Measurements from ENCODE around the gene HLA-DQA2. TPM values are rescaled to one million over a fixed set of nuclear protein-coding genes. Genes with fewer than 3 reads are reported as not detected.

HLA-DQA2 gene
- polyA plus RNA-seq (not detected in 3 replicates), polyA minus RNA-seq (not detected in 3 replicates)
- not detected for polyA plus RNA-seq (2011; ENCODE audit: low read depth)
- not detected in 2 replicates for polyA plus RNA-seq (2011; cell fraction: cytosol; rRNA removed)
- polyA plus RNA-seq (2011; cell fraction: nucleus; rRNA removed), result not detected in 2 replicates
- polyA plus RNA-seq (2012; ENCODE audit: low replicate concordance), result not detected in 2 replicates
- not detected for polyA minus RNA-seq (2011; cell fraction: cytosol; rRNA and poly(A)+ RNA removed)
- polyA minus RNA-seq (2011; cell fraction: nucleus; rRNA and poly(A)+ RNA removed), result not detected in 2 replicates

DNA sequence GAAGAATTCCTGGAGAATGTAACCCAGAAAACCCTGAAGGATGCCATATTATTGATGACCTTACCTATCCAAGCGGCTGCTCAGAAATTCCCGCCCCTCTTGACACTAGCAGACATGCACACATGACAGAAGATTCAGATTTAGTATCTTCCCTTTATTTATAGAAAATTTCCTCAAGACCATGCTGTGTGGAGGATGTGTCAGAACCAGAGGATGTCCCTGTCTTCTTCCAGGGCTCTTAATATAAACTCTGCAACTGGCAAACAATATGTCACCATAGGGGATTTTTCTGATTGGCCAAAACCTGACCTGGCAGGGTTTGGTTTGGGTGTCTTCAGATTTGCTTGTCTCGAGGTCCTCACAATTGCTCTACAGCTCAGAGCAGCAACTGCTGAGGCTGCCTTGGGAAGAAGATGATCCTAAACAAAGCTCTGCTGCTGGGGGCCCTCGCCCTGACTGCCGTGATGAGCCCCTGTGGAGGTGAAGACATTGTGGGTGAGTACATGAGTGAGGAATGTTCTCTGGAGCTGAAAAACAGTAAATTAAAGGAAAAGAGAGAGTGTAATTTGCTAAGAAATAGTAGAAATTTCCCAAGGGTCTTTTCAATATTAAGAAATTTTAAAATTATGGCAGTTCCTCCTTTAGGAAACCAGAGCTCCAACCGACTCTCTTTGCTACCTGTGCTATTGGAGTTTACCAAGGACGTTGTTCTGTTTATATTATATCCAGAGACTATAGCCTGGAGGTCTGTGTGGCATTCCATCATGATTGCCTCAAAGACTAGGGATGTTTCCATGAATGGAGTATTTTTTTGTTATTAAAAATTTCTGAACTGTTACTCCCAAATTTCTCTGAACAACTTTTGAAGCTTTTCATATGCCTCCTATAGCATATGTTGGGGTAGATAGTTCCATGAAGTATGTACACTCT lies at the start of gene HLA-DQA2:
TSS of gene HLA-DQA2 (plus strand) at position 361 of the 930 bp plus-strand sequence. CDS start at position 414, 53 bp downstream.
- no peaks in the 10 kb centered on the region for H3K36me3 ChIP-seq (ENCODE audit: control insufficient read depth in 2 of 2, extremely low read depth in 1 of 2, insufficient read depth in 2 of 2, low read length in 2 of 2)
- no peaks in the 10 kb centered on the region for H4K20me1 ChIP-seq (ENCODE audit: control insufficient read depth, extremely low read depth, insufficient read depth, low read length)
- H3K27ac ChIP-seq (ENCODE audit: control insufficient read depth, insufficient read depth, low read length), result no peak within 1 kb of the TSS
- no peak for FAIRE-seq
- no peaks in the 10 kb centered on the region for H3K9me3 ChIP-seq (ENCODE audit: control insufficient read depth, low read depth, low read length)
- no peaks in the 10 kb centered on the region for H3K79me2 ChIP-seq (ENCODE audit: control insufficient read depth, insufficient read depth, low read length)
- H3K4me1 ChIP-seq (ENCODE audit: control insufficient read depth, extremely low read depth, insufficient read depth, low read length), result no peaks in the 10 kb centered on the region
- H3K27me3 ChIP-seq (ENCODE audit: control insufficient read depth, extremely low read depth, insufficient read depth, low read length), result peaks cover 3% of the 10 kb centered on the region
- no peak within 1 kb of the TSS for H2AFZ ChIP-seq (ENCODE audit: control insufficient read depth, low read length)
- no peak within 1 kb of the TSS for H3K9ac ChIP-seq (ENCODE audit: control insufficient read depth, extremely low read depth, insufficient read depth, low read length)
- H3K9me1 ChIP-seq (ENCODE audit: control insufficient read depth, extremely low read depth, insufficient read depth, low read length), result no peaks in the 10 kb centered on the region
- H3K4me2 ChIP-seq (ENCODE audit: control insufficient read depth, extremely low read depth, insufficient read depth, low read depth, low read length), result no peak within 1 kb of the TSS
- dilution Hi-C loops (cut with MboI; ENCODE audit: extremely low pct_ligation_motif_present, low sequenced_read_pairs), result no loop called here
- no peak within 1 kb of the TSS for H3K4me3 ChIP-seq (ENCODE audit: control insufficient read depth in 2 of 3, extremely low read depth in 1 of 3, insufficient read depth in 2 of 3, low read depth in 1 of 3, low read length in 3 of 3)
- no peak for TF ChIP-seq EZH2 (IDR thresholded peaks at IDR 0.05; ENCODE audit: low read length)
- no peak for DNase-seq (ENCODE audit: low read depth, low spot score)

DNA sequence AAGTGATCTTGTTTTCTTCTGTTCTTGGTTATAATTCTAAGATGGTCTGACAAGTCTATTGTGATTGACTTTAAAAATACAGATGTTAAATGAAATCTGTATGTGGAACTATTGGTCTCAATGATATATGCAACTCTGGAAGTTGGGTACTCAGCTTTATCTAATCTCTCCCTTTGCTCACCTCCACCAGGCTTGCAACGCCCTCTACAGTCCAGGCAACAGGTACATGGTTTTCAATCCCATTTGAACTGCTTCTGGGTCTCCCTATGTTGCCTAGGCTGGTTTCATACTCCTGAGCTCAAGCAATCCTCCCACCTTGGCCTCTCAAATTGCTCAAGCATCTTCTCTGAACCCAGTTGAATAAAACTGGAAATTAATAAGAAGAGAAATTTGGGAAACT lies 49.2 kb upstream of the HLA-DQA2 start:
- DNase-seq (ENCODE audit: low read depth, low spot score) (no peak), FAIRE-seq (peak; percentile 73)
- no peaks in the 10 kb centered on the region for H3K9me1 ChIP-seq (ENCODE audit: control insufficient read depth, extremely low read depth, insufficient read depth, low read length)
- no peak overlapping the region for H3K27ac ChIP-seq (ENCODE audit: control insufficient read depth, insufficient read depth, low read length)
- no peaks in the 10 kb centered on the region for H3K79me2 ChIP-seq (ENCODE audit: control insufficient read depth, insufficient read depth, low read length)
- H3K4me3 ChIP-seq (ENCODE audit: control insufficient read depth in 2 of 3, extremely low read depth in 1 of 3, insufficient read depth in 2 of 3, low read depth in 1 of 3, low read length in 3 of 3), result no peak overlapping the region
- no peak for TF ChIP-seq EZH2 (IDR thresholded peaks at IDR 0.05; ENCODE audit: low read length)
- TF ChIP-seq, protein P1, sequence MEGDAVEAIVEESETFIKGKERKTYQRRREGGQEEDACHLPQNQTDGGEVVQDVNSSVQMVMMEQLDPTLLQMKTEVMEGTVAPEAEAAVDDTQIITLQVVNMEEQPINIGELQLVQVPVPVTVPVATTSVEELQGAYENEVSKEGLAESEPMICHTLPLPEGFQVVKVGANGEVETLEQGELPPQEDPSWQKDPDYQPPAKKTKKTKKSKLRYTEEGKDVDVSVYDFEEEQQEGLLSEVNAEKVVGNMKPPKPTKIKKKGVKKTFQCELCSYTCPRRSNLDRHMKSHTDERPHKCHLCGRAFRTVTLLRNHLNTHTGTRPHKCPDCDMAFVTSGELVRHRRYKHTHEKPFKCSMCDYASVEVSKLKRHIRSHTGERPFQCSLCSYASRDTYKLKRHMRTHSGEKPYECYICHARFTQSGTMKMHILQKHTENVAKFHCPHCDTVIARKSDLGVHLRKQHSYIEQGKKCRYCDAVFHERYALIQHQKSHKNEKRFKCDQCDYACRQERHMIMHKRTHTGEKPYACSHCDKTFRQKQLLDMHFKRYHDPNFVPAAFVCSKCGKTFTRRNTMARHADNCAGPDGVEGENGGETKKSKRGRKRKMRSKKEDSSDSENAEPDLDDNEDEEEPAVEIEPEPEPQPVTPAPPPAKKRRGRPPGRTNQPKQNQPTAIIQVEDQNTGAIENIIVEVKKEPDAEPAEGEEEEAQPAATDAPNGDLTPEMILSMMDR (optimal IDR thresholded peaks at IDR 0.05 in 1 of 3, IDR thresholded peaks at IDR 0.05 in 1 of 3, conservative IDR thresholded peaks at IDR 0.05 in 1 of 3; ENCODE audit: extremely low read depth in 1 of 3, insufficient read depth in 2 of 3, low read length in 3 of 3), result peak; percentile 56 to 90 (median 71)
- H3K4me2 ChIP-seq (ENCODE audit: control insufficient read depth, extremely low read depth, insufficient read depth, low read depth, low read length), result no peak overlapping the region
- no peaks in the 10 kb centered on the region for H3K4me1 ChIP-seq (ENCODE audit: control insufficient read depth, extremely low read depth, insufficient read depth, low read length)
- no peak overlapping the region for H3K9ac ChIP-seq (ENCODE audit: control insufficient read depth, extremely low read depth, insufficient read depth, low read length)
- dilution Hi-C loops (cut with MboI; ENCODE audit: extremely low pct_ligation_motif_present, low sequenced_read_pairs), result no loop called here
- H3K27me3 ChIP-seq (ENCODE audit: control insufficient read depth, extremely low read depth, insufficient read depth, low read length), result no peaks in the 10 kb centered on the region
- no peaks in the 10 kb centered on the region for H4K20me1 ChIP-seq (ENCODE audit: control insufficient read depth, extremely low read depth, insufficient read depth, low read length)
- H3K9me3 ChIP-seq (ENCODE audit: control insufficient read depth, low read depth, low read length), result no peaks in the 10 kb centered on the region
- no peaks in the 10 kb centered on the region for H3K36me3 ChIP-seq (ENCODE audit: control insufficient read depth in 2 of 2, extremely low read depth in 1 of 2, insufficient read depth in 2 of 2, low read length in 2 of 2)
- H2AFZ ChIP-seq (ENCODE audit: control insufficient read depth, low read length), result no peak overlapping the region
